Bronchial epithelial cell (primary cell): Measurements from ENCODE around the gene ZNF329. TPM values are rescaled to one million over a fixed set of nuclear protein-coding genes. Genes with fewer than 3 reads are reported as not detected.

Experiments used
- DNase-seq: peaks from one replicate; pipeline ENCODE4 v3.0.0-alpha.2; 2010; ENCODE audit warnings: low read depth
- FAIRE-seq: peaks from 2 replicates; lab custom pipeline; 2011; peaks lifted over from hg19 to GRCh38; lab: Jason Lieb, UNC
- H3K27me3 ChIP-seq: 2 replicates; pipeline ENCODE4 v1.5.1; 2011; ENCODE audit warnings: low read length; ENCODE audit not compliant: control insufficient read depth, insufficient read depth
- H3K36me3 ChIP-seq: 2 replicates; pipeline ENCODE4 v1.5.1; 2011; ENCODE audit warnings: low read length; ENCODE audit not compliant: control insufficient read depth, insufficient read depth
- H3K4me3 ChIP-seq: 2 replicates; pipeline ENCODE4 v1.5.1; 2011; ENCODE audit warnings: mild to moderate bottlenecking, low read depth, low read length, control low read depth
- CTCF ChIP-seq: IDR thresholded peaks from 2 replicates; pipeline ENCODE4 v1.5.1; 2011; ENCODE audit warnings: mild to moderate bottlenecking, moderate library complexity, low read length, control low read depth, inconsistent platforms; ENCODE audit not compliant: insufficient read depth, severe bottlenecking
- total RNA-seq: library from RNA; depleted of rRNA; stranded (reverse); fragments of >200 nt; gene quantifications from 2 replicates; pipeline ENCODE4 v1.2.1, GENCODE V29; 2014

The ZNF329 gene
- total RNA-seq, 1 donor from 2014 or later = 14.5 TPM

GRCh38 chr19:58079792-58080191 is 70.8 kb downstream of the ZNF329 start:
- no peaks in the 10 kb centered on the region for H3K27me3 ChIP-seq
- H3K4me3 ChIP-seq = no peak overlapping the region
- FAIRE-seq = no peak
- DNase-seq = no peak
- TF ChIP-seq CTCF = no peak
- peaks cover 1% of the 10 kb centered on the region for H3K36me3 ChIP-seq

Other genes with a start within 250 kb of the ZNF329 start
- 14.2 and 15.5 TPM in 2 replicates for gene ZNF417, start 234.2 kb downstream of the ZNF329 start, total RNA-seq
- 5.5 and 6.1 TPM in 2 replicates for gene ZNF418, start 215.4 kb downstream of the ZNF329 start, total RNA-seq
- 8.3 and 8.4 TPM in 2 replicates for gene ZNF256, start 203.1 kb downstream of the ZNF329 start, total RNA-seq
- 0.26 and 0.38 TPM in 2 replicates for gene C19orf18, start 176.3 kb downstream of the ZNF329 start, total RNA-seq
- 9.2 and 12.8 TPM in 2 replicates for gene ZNF606, start 148.0 kb downstream of the ZNF329 start, total RNA-seq
- gene ZSCAN1, start 116.8 kb downstream of the ZNF329 start, total RNA-seq = under 0.01 TPM in 1 of 2 replicates, not detected in the other
- gene ZNF135, start 91.5 kb downstream of the ZNF329 start, total RNA-seq = 1.6 and 3.7 TPM in 2 replicates
- gene ZSCAN18, start 52.6 kb downstream of the ZNF329 start, total RNA-seq = 16.6 and 40.8 TPM in 2 replicates
- 28.2 and 36.5 TPM in 2 replicates for gene ZNF274, start 32.3 kb upstream of the ZNF329 start, total RNA-seq
- 55.8 and 65.8 TPM in 2 replicates for gene ZNF544, start 78.1 kb upstream of the ZNF329 start, total RNA-seq
- 2.3 and 2.4 TPM in 2 replicates for gene ZNF8, start 128.2 kb upstream of the ZNF329 start, total RNA-seq
- 50.7 and 59.2 TPM in 2 replicates for gene ERVK3-1, start 154.6 kb upstream of the ZNF329 start, total RNA-seq
- gene ZSCAN22, start 176.2 kb upstream of the ZNF329 start, total RNA-seq = 1.8 and 2.2 TPM in 2 replicates
- gene A1BG, start 202.7 kb upstream of the ZNF329 start, total RNA-seq = 2.1 and 4.7 TPM in 2 replicates
- 0.53 and 2.2 TPM in 2 replicates for gene ZNF497, start 212.0 kb upstream of the ZNF329 start, total RNA-seq
- 2.4 and 2.6 TPM in 2 replicates for gene ZNF837, start 230.2 kb upstream of the ZNF329 start, total RNA-seq
- gene RPS5, start 236.5 kb upstream of the ZNF329 start, total RNA-seq = 3,518 and 4,823 TPM in 2 replicates
- 0.79 and 1.9 TPM in 2 replicates for gene RNF225, start 244.9 kb upstream of the ZNF329 start, total RNA-seq